Neural cell (in vitro differentiated cells): ENCODE data around the gene PDE4D. TPM values are rescaled to one million over a fixed set of nuclear protein-coding genes. Genes with fewer than 3 reads are reported as not detected.

ENCODE experiments used
- H2AFZ ChIP-seq: fragments of 200-600, 300-800 bp; sonication (generic), shearing (Covaris generic); 2 replicates; pipeline ENCODE4 v1.6.0; 2014; ENCODE audit warnings: low read depth, mild to moderate bottlenecking, antibody characterized with exemption, low read length, moderate library complexity
- H3F3A ChIP-seq: fragments of 200-600 bp; shearing (Covaris generic); 2 replicates; pipeline ENCODE4 v1.6.1; 2016; ENCODE audit warnings: mild to moderate bottlenecking, moderate library complexity, mixed read lengths, antibody characterized with exemption, low read length; ENCODE audit not compliant: insufficient read depth, poor library complexity, severe bottlenecking
- H3K27ac ChIP-seq: fragments of 200-600, 300-800 bp; sonication (generic), shearing (Covaris generic); 2 replicates; pipeline ENCODE4 v1.5.1; 2014; ENCODE audit warnings: mild to moderate bottlenecking, low read length, moderate library complexity
- H3K27me3 ChIP-seq: fragments of 300-800, 200-600 bp; sonication (generic), shearing (Covaris generic); 2 replicates; pipeline ENCODE4 v1.6.0; 2014; ENCODE audit warnings: mild to moderate bottlenecking, low read depth, low read length, moderate library complexity; ENCODE audit not compliant: insufficient read depth
- H3K36me3 ChIP-seq: fragments of 300-800, 200-600 bp; sonication (generic), shearing (Covaris generic); 2 replicates; pipeline ENCODE4 v1.5.1; 2014; ENCODE audit warnings: mild to moderate bottlenecking, antibody characterized with exemption, low read length, moderate library complexity; ENCODE audit not compliant: insufficient read depth
- H3K4me2 ChIP-seq: fragments of 300-800, 200-600 bp; sonication (generic), shearing (Covaris generic); 2 replicates; pipeline ENCODE4 v1.6.0; 2014; ENCODE audit warnings: mild to moderate bottlenecking, low read length
- H3K4me3 ChIP-seq: fragments of 300-800, 200-600 bp; sonication (generic), shearing (Covaris generic); 2 replicates; pipeline ENCODE4 v1.5.1; 2014; ENCODE audit warnings: mild to moderate bottlenecking, low read length, moderate library complexity
- H3K79me2 ChIP-seq: fragments of 200-600 bp; shearing (Covaris generic); replicated peaks from 2 replicates; pipeline ENCODE4 v1.6.0; 2014; ENCODE audit warnings: mild to moderate bottlenecking, low read length, moderate library complexity; ENCODE audit not compliant: insufficient read depth
- H3K9ac ChIP-seq: fragments of 300-800, 200-600 bp; sonication (generic), shearing (Covaris generic); 2 replicates; pipeline ENCODE4 v1.6.1; 2016; ENCODE audit warnings: mild to moderate bottlenecking, low read length, mixed read lengths
- H3K9me2 ChIP-seq: fragments of 200-600 bp; shearing (Covaris generic); 2 replicates; pipeline ENCODE4 v1.6.1; 2016; ENCODE audit warnings: mild to moderate bottlenecking, low read length, mixed read lengths; ENCODE audit not compliant: insufficient read depth
- H3K9me3 ChIP-seq: fragments of 200-600, 300-800 bp; sonication (generic), shearing (Covaris generic); 2 replicates; pipeline ENCODE4 v1.6.1; 2016; ENCODE audit warnings: mild to moderate bottlenecking, mixed run types, low read length, moderate library complexity, mixed read lengths
- H4K20me1 ChIP-seq: fragments of 200-600 bp; shearing (Covaris generic); 2 replicates; pipeline ENCODE4 v1.6.1; 2016; ENCODE audit warnings: mild to moderate bottlenecking, mixed run types; ENCODE audit not compliant: insufficient read depth
- EP300 ChIP-seq: fragments of 450-650 bp; conservative IDR thresholded peaks from 2 replicates; pipeline ENCODE4 v1.6.1; 2014; ENCODE audit warnings: antibody characterized with exemption, mild to moderate bottlenecking, moderate library complexity; ENCODE audit not compliant: poor library complexity, severe bottlenecking
- EZH2 ChIP-seq: fragments of 200-600, 300-800 bp; shearing (Covaris generic), sonication (generic); IDR thresholded peaks from 2 replicates; pipeline ENCODE4 v1.6.1; 2014; ENCODE audit warnings: antibody characterized with exemption, low read length, borderline replicate concordance, mild to moderate bottlenecking; ENCODE audit not compliant: insufficient read depth, poor library complexity, severe bottlenecking
- MXI1 ChIP-seq: fragments of 450-650 bp; conservative IDR thresholded peaks from 2 replicates; pipeline ENCODE4 v1.6.1; 2014; ENCODE audit warnings: antibody characterized with exemption, mild to moderate bottlenecking; ENCODE audit not compliant: poor library complexity, severe bottlenecking
- POLR2AphosphoS5 ChIP-seq: IDR thresholded peaks from 2 replicates; pipeline ENCODE4 v1.6.1; 2012
- RAD21 ChIP-seq: fragments of 450-650 bp; conservative IDR thresholded peaks from 2 replicates; pipeline ENCODE4 v1.6.1; 2014; ENCODE audit warnings: antibody characterized with exemption, mild to moderate bottlenecking, moderate library complexity
- SMC3 ChIP-seq: fragments of 450-650 bp; conservative IDR thresholded peaks from 2 replicates; pipeline ENCODE4 v1.6.1; 2014; ENCODE audit warnings: antibody characterized with exemption, mild to moderate bottlenecking, moderate library complexity; ENCODE audit not compliant: poor library complexity
- TAF1 ChIP-seq: IDR thresholded peaks from 2 replicates; pipeline ENCODE4 v1.6.1; 2012; ENCODE audit warnings: low read depth
- polyA plus RNA-seq: library from polyadenylated mRNA; depleted of rRNA; stranded (reverse); fragments of >200 nt; gene quantifications from 2 replicates; pipeline ENCODE4 v1.2.3, GENCODE V29; 2014
- TF ChIP-seq, protein P1 (sequence below): fragments of 450-650 bp; IDR thresholded peaks from 2 replicates; pipeline ENCODE4 v1.5.1; 2014; ENCODE audit warnings: antibody characterized with exemption, mild to moderate bottlenecking, moderate library complexity; ENCODE audit not compliant: poor library complexity, severe bottlenecking
- TF ChIP-seq, protein P2 (sequence below): IDR thresholded peaks from 2 replicates; pipeline ENCODE4 v1.6.1; 2012; ENCODE audit warnings: borderline replicate concordance

PDE4D gene
- polyA plus RNA-seq, 1 donor from 2014 or later: 42.8 TPM

DNA sequence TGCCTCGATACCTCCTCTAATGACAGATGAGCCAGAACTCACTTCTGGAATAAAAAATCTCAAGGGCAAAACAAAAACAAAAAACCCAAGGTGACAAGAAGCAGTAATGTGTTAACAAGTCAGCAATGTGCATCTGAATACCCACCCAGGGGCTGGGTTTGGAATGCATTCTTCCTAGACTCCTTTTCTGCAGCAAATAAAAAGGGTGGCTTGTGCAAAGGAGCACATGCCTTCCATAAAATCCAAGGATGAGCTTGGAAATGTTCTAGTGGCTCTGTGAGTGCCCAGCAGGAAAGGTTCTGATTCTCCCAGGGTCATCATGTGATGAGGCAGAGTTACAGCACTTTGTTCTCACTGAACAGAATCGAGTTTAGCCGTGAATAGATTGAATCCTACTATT, 710.8 kb downstream of the PDE4D start:
- no peaks in the 10 kb centered on the region for H3K27me3 ChIP-seq
- H3K9ac ChIP-seq: no peak overlapping the region
- H3F3A ChIP-seq: no peaks in the 10 kb centered on the region
- H3K4me3 ChIP-seq: no peak overlapping the region
- no peaks in the 10 kb centered on the region for H3K9me3 ChIP-seq
- no peaks in the 10 kb centered on the region for H4K20me1 ChIP-seq
- no peak overlapping the region for H2AFZ ChIP-seq
- H3K9me2 ChIP-seq: no peaks in the 10 kb centered on the region
- no peaks in the 10 kb centered on the region for H3K36me3 ChIP-seq
- H3K79me2 ChIP-seq: no peaks in the 10 kb centered on the region
- H3K27ac ChIP-seq: no peak overlapping the region
- TF ChIP-seq EP300 (no peak), SMC3 (no peak), TAF1 (no peak), EZH2 (no peak), POLR2AphosphoS5 (no peak), MXI1 (no peak), RAD21 (no peak)
- TF ChIP-seq, protein P1, sequence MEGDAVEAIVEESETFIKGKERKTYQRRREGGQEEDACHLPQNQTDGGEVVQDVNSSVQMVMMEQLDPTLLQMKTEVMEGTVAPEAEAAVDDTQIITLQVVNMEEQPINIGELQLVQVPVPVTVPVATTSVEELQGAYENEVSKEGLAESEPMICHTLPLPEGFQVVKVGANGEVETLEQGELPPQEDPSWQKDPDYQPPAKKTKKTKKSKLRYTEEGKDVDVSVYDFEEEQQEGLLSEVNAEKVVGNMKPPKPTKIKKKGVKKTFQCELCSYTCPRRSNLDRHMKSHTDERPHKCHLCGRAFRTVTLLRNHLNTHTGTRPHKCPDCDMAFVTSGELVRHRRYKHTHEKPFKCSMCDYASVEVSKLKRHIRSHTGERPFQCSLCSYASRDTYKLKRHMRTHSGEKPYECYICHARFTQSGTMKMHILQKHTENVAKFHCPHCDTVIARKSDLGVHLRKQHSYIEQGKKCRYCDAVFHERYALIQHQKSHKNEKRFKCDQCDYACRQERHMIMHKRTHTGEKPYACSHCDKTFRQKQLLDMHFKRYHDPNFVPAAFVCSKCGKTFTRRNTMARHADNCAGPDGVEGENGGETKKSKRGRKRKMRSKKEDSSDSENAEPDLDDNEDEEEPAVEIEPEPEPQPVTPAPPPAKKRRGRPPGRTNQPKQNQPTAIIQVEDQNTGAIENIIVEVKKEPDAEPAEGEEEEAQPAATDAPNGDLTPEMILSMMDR: no peak
- TF ChIP-seq, protein P2, sequence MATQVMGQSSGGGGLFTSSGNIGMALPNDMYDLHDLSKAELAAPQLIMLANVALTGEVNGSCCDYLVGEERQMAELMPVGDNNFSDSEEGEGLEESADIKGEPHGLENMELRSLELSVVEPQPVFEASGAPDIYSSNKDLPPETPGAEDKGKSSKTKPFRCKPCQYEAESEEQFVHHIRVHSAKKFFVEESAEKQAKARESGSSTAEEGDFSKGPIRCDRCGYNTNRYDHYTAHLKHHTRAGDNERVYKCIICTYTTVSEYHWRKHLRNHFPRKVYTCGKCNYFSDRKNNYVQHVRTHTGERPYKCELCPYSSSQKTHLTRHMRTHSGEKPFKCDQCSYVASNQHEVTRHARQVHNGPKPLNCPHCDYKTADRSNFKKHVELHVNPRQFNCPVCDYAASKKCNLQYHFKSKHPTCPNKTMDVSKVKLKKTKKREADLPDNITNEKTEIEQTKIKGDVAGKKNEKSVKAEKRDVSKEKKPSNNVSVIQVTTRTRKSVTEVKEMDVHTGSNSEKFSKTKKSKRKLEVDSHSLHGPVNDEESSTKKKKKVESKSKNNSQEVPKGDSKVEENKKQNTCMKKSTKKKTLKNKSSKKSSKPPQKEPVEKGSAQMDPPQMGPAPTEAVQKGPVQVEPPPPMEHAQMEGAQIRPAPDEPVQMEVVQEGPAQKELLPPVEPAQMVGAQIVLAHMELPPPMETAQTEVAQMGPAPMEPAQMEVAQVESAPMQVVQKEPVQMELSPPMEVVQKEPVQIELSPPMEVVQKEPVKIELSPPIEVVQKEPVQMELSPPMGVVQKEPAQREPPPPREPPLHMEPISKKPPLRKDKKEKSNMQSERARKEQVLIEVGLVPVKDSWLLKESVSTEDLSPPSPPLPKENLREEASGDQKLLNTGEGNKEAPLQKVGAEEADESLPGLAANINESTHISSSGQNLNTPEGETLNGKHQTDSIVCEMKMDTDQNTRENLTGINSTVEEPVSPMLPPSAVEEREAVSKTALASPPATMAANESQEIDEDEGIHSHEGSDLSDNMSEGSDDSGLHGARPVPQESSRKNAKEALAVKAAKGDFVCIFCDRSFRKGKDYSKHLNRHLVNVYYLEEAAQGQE: no peak
- H3K4me2 ChIP-seq: no peak overlapping the region

DNA sequence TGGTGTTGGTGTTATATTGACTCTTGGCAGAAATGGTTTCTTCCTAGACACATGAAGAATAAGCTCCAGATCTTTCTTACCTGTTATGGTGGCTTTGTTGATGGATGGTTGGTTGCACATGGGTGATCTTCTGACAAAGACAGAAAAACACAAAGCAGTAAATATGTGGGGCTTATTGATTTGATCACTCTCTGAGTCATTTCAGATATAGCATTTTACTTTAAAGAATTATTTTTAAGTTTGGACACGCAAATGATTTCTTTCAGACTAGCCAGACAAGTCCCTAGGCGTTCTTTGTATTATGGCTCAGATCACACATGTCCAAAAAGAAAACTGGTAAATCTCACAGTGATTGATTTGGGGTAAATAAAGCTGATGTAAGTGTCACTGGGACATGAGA, 713.0 kb downstream of the PDE4D start:
- Histone ChIP-seq H3F3A (no peaks in the 10 kb centered on the region), H3K79me2 (no peaks in the 10 kb centered on the region)

DNA sequence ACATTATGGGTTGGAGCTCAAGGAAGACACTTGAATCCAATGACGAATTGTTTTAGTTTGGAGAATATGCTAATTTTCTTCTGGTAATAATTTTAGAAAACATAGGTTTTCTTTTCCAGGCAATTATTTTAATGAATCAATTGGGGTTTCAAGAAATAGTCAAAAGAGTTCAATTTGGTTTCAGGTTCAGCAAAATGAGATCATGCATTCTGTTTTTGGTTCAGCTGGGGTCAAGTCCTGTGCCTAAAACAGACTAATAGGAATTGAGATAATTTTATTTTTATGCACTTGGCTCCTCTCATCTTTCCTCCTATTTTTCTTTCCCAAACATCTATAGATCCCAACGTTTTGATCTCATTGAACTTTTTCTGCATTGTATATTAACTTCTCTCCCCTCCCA, 713.8 kb downstream of the PDE4D start:
- no peak overlapping the region for H3K4me3 ChIP-seq
- H3K79me2 ChIP-seq: no peaks in the 10 kb centered on the region
- H3F3A ChIP-seq: no peaks in the 10 kb centered on the region
- no peaks in the 10 kb centered on the region for H4K20me1 ChIP-seq
- H3K27ac ChIP-seq: no peak overlapping the region
- H3K27me3 ChIP-seq: no peaks in the 10 kb centered on the region
- no peaks in the 10 kb centered on the region for H3K9me3 ChIP-seq
- H3K9me2 ChIP-seq: no peaks in the 10 kb centered on the region
- H2AFZ ChIP-seq: no peak overlapping the region
- no peak for TF ChIP-seq SMC3
- TF ChIP-seq, protein P2: no peak
- no peak for TF ChIP-seq POLR2AphosphoS5
- no peak for TF ChIP-seq TAF1
- TF ChIP-seq EP300: no peak
- TF ChIP-seq, protein P1: no peak
- no peak for TF ChIP-seq RAD21
- TF ChIP-seq EZH2: no peak
- TF ChIP-seq MXI1: no peak
- H3K36me3 ChIP-seq: no peaks in the 10 kb centered on the region
- H3K9ac ChIP-seq: no peak overlapping the region
- no peak overlapping the region for H3K4me2 ChIP-seq

More for the DNA sequence above, 713.0 kb downstream of the PDE4D start:
- Histone ChIP-seq H3K9me2 (no peaks in the 10 kb centered on the region), H3K36me3 (no peaks in the 10 kb centered on the region), H2AFZ (no peak overlapping the region), H3K9me3 (no peaks in the 10 kb centered on the region), H3K4me2 (no peak overlapping the region), H4K20me1 (no peaks in the 10 kb centered on the region), H3K27ac (no peak overlapping the region), H3K9ac (no peak overlapping the region), H3K27me3 (no peaks in the 10 kb centered on the region), H3K4me3 (no peak overlapping the region)
- no peak for TF ChIP-seq TAF1
